Breast epithelium (tissue), 3 donors: ENCODE results near the gene KIAA1217.

Experiments used
- CTCF ChIP-seq, 3 donors: fragments of 450-650 bp; IDR thresholded peaks; one replicate each; pipeline ENCODE4 v1.5.1; 2016 to 2017; ENCODE audit warnings: antibody characterized with exemption in 3 of 3, mild to moderate bottlenecking in 3 of 3, moderate library complexity in 3 of 3
- POLR2A ChIP-seq: fragments of 450-650 bp; IDR thresholded peaks from one replicate; pipeline ENCODE4 v1.6.1; 2016; ENCODE audit warnings: antibody characterized with exemption, mild to moderate bottlenecking, moderate library complexity

- no peak for TF ChIP-seq CTCF (IDR thresholded peaks at IDR 0.05)
- TF ChIP-seq POLR2A = no peak
Measured at GRCh38 chr10:24570658-24571426, 361.9 kb downstream of the KIAA1217 start.
